ENCODE data around the gene SLC66A1. TPM values are rescaled to one million over a fixed set of nuclear protein-coding genes. Genes with fewer than 3 reads are reported as not detected.

SLC66A1 gene
- total and polyA plus RNA-seq, 9 of the 15 experiments (the other 6 are each of a cell fraction or from before 2014, with no cell fraction given), result 1.2 to 40.8 (median 18.6) TPM

DNA sequence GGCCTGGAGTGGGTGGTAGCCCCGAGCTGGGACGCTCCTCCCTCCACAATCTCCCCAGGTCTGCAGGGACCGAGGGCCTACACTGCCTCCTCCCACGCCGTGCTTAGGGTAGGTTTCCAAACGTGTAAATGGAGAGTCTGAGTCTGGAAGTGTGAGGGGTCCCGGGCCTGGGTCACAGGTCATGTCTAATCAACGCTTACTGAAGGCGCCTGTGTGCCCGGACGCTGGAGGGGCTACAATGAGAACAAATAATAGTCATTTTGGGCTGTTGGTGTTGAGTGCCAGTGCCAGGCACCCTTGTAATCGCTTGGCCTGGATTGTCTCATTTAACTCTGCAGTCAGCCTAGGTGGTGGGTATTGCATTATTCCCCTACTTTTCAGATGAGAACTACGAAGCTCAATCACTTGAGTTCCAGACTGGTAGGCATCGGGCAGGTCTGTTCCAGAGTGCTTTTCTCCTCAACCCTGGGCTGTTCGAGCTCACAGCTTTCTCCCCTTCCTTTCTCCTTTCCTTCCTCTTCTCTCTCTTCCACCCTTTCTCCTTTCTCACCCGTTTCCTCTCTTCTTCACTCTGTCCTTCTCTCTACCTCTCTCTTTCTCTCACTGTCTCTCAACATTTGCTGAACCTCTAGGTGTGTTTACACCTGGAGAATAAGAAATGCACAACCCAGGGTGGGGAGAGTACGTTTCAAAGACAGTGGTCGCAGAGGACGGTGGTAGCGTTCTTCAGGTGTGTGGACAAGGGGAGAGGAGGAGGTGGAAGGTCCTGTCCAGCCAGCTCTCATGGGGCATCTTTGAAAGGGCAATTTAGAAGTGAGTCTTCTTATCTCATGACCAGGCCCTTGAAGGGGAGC, 883 bp downstream of the SLC66A1 start (continued):
- no peak for TF ChIP-seq ZNF518B (CRISPR knock-in tag; IDR thresholded peaks at IDR 0.05)
- TF ChIP-seq OTX1 (CRISPR knock-in tag; IDR thresholded peaks at IDR 0.05), result no peak
- no peak for TF ChIP-seq CBX8 (IDR thresholded peaks at IDR 0.05; ENCODE audit: borderline replicate concordance, extremely low read depth, low read depth, low read length, poor library complexity, severe bottlenecking)
- TF ChIP-seq GTF2B (IDR thresholded peaks at IDR 0.05; ENCODE audit: extremely low read depth, insufficient read length), result no peak
- TF ChIP-seq SLC30A9 (CRISPR knock-in tag; IDR thresholded peaks at IDR 0.05), result no peak
- TF ChIP-seq GABPA (tag; conservative IDR thresholded peaks at IDR 0.05; ENCODE audit: low read depth), result no peak
- no peak for TF ChIP-seq CBFA2T2 (conservative IDR thresholded peaks at IDR 0.05)
- no peak for TF ChIP-seq RBBP5 (IDR thresholded peaks at IDR 0.05; ENCODE audit: borderline replicate concordance, insufficient read depth, low read length, poor library complexity, severe bottlenecking)
- TF ChIP-seq SMARCB1 (IDR thresholded peaks at IDR 0.05; ENCODE audit: insufficient read length, low read depth), result no peak
- TF ChIP-seq VEZF1 (CRISPR knock-in tag; IDR thresholded peaks at IDR 0.05), result no peak
- no peak; the same call in 1 of the 2 replicates for TF ChIP-seq ARID4B (CRISPR knock-in tag; IDR thresholded peaks at IDR 0.05)

Measured in K562 (cell line).